Endothelial cell (in vitro differentiated cells): Measurements from ENCODE around the gene LYAR. TPM values are rescaled to one million over a fixed set of nuclear protein-coding genes. Genes with fewer than 3 reads are reported as not detected.

Experiments used
- DNase-seq: peaks from one replicate; pipeline ENCODE4 v3.0.0; 2021; ENCODE audit warnings: low spot score
- H3K27ac Mint-ChIP-seq: one replicate; pipeline ENCODE4 v1.8.0; 2021; ENCODE audit warnings: mixed read lengths, inconsistent platforms; ENCODE audit not compliant: unreplicated experiment
- H3K27me3 Mint-ChIP-seq: one replicate; pipeline ENCODE4 v1.8.0; 2021; ENCODE audit warnings: mild to moderate bottlenecking, moderate library complexity, mixed read lengths, inconsistent platforms; ENCODE audit not compliant: unreplicated experiment
- H3K36me3 Mint-ChIP-seq: one replicate; pipeline ENCODE4 v1.8.0; 2021; ENCODE audit warnings: mild to moderate bottlenecking, low read depth, mixed read lengths, inconsistent platforms; ENCODE audit not compliant: unreplicated experiment
- H3K4me1 Mint-ChIP-seq: one replicate; pipeline ENCODE4 v1.8.0; 2021; ENCODE audit warnings: mild to moderate bottlenecking, mixed read lengths, inconsistent platforms; ENCODE audit not compliant: unreplicated experiment
- H3K4me3 Mint-ChIP-seq: one replicate; pipeline ENCODE4 v1.8.0; 2021; ENCODE audit warnings: mild to moderate bottlenecking, mixed read lengths, inconsistent platforms; ENCODE audit not compliant: unreplicated experiment
- H3K9me3 Mint-ChIP-seq: one replicate; pipeline ENCODE4 v1.8.0; 2021; ENCODE audit warnings: mixed read lengths, inconsistent platforms; ENCODE audit not compliant: unreplicated experiment
- CTCF ChIP-seq: fragments of 200-600 bp; sonication (generic); IDR thresholded peaks from one replicate; pipeline ENCODE4 v1.5.0; 2021; ENCODE audit warnings: antibody characterized with exemption; ENCODE audit not compliant: unreplicated experiment
- long read RNA-seq: library from polyadenylated mRNA; unstranded; transcript quantifications from one replicate; pipeline ENCODE4 v2.0.0, GENCODE V29; 2020; ENCODE audit not compliant: unreplicated experiment
- total RNA-seq: library from RNA; stranded (reverse); fragmentation: NEBNext Ultra II Directional; extraction: Animal tissue kit (Norgen Biotek cat#: 25700); gene quantifications from one replicate; pipeline ENCODE4 v1.2.1, GENCODE V29; 2021; ENCODE audit not compliant: unreplicated experiment

Gene LYAR
- total RNA-seq: 13.2 TPM
- long read RNA-seq, transcript LYAR-201 (10 exons, 1,569 nt): major isoform, 5 of 10 reads
- long read RNA-seq, partial matches to known transcripts: 2 of 10 reads
- long read RNA-seq, other reads (novel, unspliced or antisense): 2 of 10 reads

DNA sequence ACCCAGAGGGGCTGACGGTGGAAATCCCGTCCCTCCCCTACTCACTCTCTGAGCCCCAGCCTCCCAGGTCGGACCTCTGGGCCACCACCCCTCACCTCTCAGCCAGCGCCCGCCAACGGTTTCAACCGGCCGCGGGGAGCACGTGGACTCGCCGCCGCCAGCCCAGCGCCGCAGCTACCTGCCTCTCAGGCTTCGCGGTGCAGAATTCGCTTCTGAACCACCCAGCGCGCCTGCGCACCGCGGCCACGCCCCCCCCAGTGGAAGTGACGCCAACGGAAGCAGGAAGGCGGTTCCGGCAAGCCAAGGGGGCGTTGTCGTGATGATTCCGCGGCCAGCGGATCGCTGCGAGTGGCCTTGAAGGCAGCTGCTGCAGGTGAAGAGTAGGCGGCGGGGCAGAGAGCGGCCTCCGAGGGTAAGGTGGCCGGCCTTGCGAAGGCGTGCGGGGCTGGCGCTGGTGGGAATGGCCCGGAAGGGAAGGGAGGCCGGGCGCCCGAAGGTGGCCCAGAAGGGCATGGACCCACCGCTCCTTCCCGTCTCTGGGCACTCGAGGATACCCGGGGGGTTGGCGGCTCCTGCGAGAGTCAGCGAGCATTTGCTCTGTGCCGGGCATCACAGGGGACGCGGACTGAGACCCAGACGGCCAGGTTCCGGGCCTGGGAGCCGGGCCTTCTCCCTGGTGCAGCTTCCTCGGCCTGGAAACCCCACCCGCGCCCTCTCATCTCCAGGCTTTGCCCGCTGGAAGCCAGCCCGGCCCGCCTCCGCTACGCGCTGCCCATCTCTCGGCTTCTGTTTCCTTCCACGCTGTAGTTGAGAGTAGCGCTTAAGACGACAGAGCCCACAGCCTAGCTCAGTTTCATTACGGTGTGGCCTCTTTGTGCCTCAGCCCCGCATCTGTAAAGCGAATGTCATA, at the start of gene LYAR, which contains the start of gene ZBTB49:
TSS of gene LYAR (minus strand) at position 214 of the 910 bp plus-strand sequence. CDS start 6,412 bp downstream, outside the sequence.
TSS of gene ZBTB49 (plus strand) at position 311 of the 910 bp plus-strand sequence. CDS start 9,695 bp downstream, outside the sequence.
- peaks cover 3% of the 10 kb centered on the region for H3K27me3 Mint-ChIP-seq

DNA sequence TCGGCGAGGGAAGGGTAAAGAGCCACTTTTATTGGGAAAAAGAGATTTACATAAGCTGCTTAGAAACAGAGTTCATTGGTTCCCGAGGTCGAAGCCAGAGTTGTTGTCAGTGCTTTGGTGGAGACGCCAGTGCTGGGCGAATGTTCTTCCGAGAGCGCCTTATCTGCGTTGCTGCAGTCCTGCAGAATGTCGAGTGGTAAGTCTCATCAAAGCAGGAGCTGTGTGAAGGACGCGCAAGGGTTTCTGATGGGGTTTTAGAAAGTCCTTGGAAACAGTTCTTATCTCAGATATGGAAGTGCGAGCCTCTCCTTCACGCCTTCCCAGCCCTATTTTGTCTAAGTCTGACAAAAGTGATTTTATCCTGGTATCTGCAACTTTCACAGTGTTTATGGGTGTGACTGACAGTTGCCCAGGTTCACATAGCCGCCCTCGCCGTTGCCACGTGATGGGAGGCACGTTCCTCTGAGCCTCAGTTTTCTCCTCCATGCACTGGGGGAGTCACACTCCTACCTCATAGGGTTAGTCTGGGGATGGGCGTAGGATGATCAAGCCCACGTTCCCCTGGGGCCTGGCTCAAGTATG, 49.6 kb upstream of the LYAR start:
- no peaks in the 10 kb centered on the region for H3K9me3 Mint-ChIP-seq
- no peak overlapping the region for H3K27ac Mint-ChIP-seq
- no peaks in the 10 kb centered on the region for H3K36me3 Mint-ChIP-seq
- TF ChIP-seq CTCF: no peak
- peaks cover 4% of the 10 kb centered on the region for H3K4me1 Mint-ChIP-seq
- H3K4me3 Mint-ChIP-seq: no peak overlapping the region
- DNase-seq: no peak
- peaks cover 4% of the 10 kb centered on the region for H3K27me3 Mint-ChIP-seq

More for the DNA sequence above, at the start of gene LYAR, which contains the start of gene ZBTB49:
- Mint-ChIP-seq H3K4me3 (peak within 1 kb of the TSS; percentile 98), H3K27ac (peak within 1 kb of the TSS; percentile 74), H3K36me3 (peaks cover 3% of the 10 kb centered on the region), H3K9me3 (no peaks in the 10 kb centered on the region), H3K4me1 (peaks cover 24% of the 10 kb centered on the region)
- DNase-seq: peak; percentile 96
- TF ChIP-seq CTCF: no peak

GRCh38 chr4:4338210-4339001, 48.5 kb upstream of the LYAR start:
- Mint-ChIP-seq H3K27me3 (peaks cover 4% of the 10 kb centered on the region), H3K36me3 (no peaks in the 10 kb centered on the region), H3K4me3 (no peak overlapping the region), H3K9me3 (no peaks in the 10 kb centered on the region), H3K4me1 (peaks cover 4% of the 10 kb centered on the region), H3K27ac (no peak overlapping the region)
- no peak for TF ChIP-seq CTCF
- no peak for DNase-seq

GRCh38 chr4:4334798-4335520, 45.0 kb upstream of the LYAR start:
- H3K36me3 Mint-ChIP-seq: no peaks in the 10 kb centered on the region
- H3K4me1 Mint-ChIP-seq: peaks cover 4% of the 10 kb centered on the region
- H3K4me3 Mint-ChIP-seq: no peak overlapping the region
- peak; percentile 72 for DNase-seq
- H3K27me3 Mint-ChIP-seq: peaks cover 5% of the 10 kb centered on the region
- H3K27ac Mint-ChIP-seq: no peak overlapping the region
- H3K9me3 Mint-ChIP-seq: no peaks in the 10 kb centered on the region
- TF ChIP-seq CTCF: peak; percentile 54
